IMR-90 (cell line): Measurements from ENCODE around the gene PLA2G2C. TPM values are rescaled to one million over a fixed set of nuclear protein-coding genes. Genes with fewer than 3 reads are reported as not detected.
A peak's percentile ranks its signal among the peaks of the same experiment; 100 is the strongest.

Source experiments
- ATAC-seq: fragments of 200-7000 bp; cut with Tn5 transposase; 2 replicates; pipeline ENCODE4 v1.9.1; 2020; ENCODE audit warnings: low read depth, mild to moderate bottlenecking, moderate library complexity
- BruUV-seq: library from RNA; stranded (reverse); fragments of 400-500 nt; replicated peaks from 2 replicates; lab custom pipeline; 2021; lab: Mats Ljungman, UMichigan
- CTCF ChIA-PET: fragments of 300-600 bp; formaldehyde crosslinking; extraction: SDS; loops from one replicate; lab custom pipeline; 2021; ENCODE audit warnings: antibody characterized with exemption; lab: Yijun Ruan, JAX
- POLR2A ChIA-PET: fragments of 300-600 bp; sonication (Branson Sonifier 250); formaldehyde crosslinking; loops from one replicate; lab custom pipeline; 2022; ENCODE audit warnings: antibody characterized with exemption; ENCODE audit not compliant: unreplicated experiment; lab: Charles Lee
- DNase-seq: peaks from one replicate; pipeline ENCODE4 v3.0.0; 2013
- H2AFZ ChIP-seq: replicated peaks from 2 replicates; pipeline ENCODE3; 2013; ENCODE audit warnings: low read length, mild to moderate bottlenecking; ENCODE audit not compliant: poor library complexity
- H2AK5ac ChIP-seq: 2 replicates; pipeline ENCODE4 v1.6.1; 2013; ENCODE audit warnings: low read depth, low read length, inconsistent platforms
- H2AK9ac ChIP-seq: replicated peaks from 2 replicates; pipeline ENCODE3; 2013; ENCODE audit warnings: mild to moderate bottlenecking, low read depth, low read length, moderate library complexity; ENCODE audit not compliant: poor library complexity
- H2BK120ac ChIP-seq: 2 replicates; pipeline ENCODE4 v1.6.1; 2013; ENCODE audit warnings: low read depth, low read length, inconsistent platforms
- H2BK15ac ChIP-seq: 3 replicates; pipeline ENCODE4 v1.6.1; 2013; ENCODE audit warnings: low read depth, low read length, inconsistent platforms
- H2BK20ac ChIP-seq: 2 replicates; pipeline ENCODE4 v1.6.1; 2013; ENCODE audit warnings: low read depth, mild to moderate bottlenecking, inconsistent platforms, low read length, moderate library complexity
- H2BK5ac ChIP-seq: 2 replicates; pipeline ENCODE4 v1.6.1; 2013; ENCODE audit warnings: mild to moderate bottlenecking, low read depth, low read length, inconsistent platforms; ENCODE audit not compliant: poor library complexity, severe bottlenecking
- H3K14ac ChIP-seq: replicated peaks from 2 replicates; pipeline ENCODE4 v1.6.1; 2013; ENCODE audit warnings: low read depth, low read length, inconsistent platforms
- H3K18ac ChIP-seq: 2 replicates; pipeline ENCODE4 v1.6.1; 2013; ENCODE audit warnings: low read depth, low read length, control low read depth
- H3K23ac ChIP-seq: 2 replicates; pipeline ENCODE4 v1.6.1; 2013; ENCODE audit warnings: low read depth, low read length, inconsistent platforms
- H3K27ac ChIP-seq: 2 replicates; pipeline ENCODE4 v1.5.1; 2013; ENCODE audit warnings: mild to moderate bottlenecking, control low read depth, low read length; ENCODE audit not compliant: insufficient read depth
- H3K27me3 ChIP-seq: 2 replicates; pipeline ENCODE4 v1.6.1; 2013; ENCODE audit warnings: low read length; ENCODE audit not compliant: control insufficient read depth, insufficient read depth
- H3K36me3 ChIP-seq: 2 replicates; pipeline ENCODE4 v1.6.1; 2013; ENCODE audit warnings: low read length, mixed read lengths; ENCODE audit not compliant: control insufficient read depth, insufficient read depth
- H3K4ac ChIP-seq: 2 replicates; pipeline ENCODE4 v1.6.1; 2013; ENCODE audit warnings: low read depth, low read length, inconsistent platforms
- H3K4me1 ChIP-seq: 2 replicates; pipeline ENCODE4 v1.6.1; 2013; ENCODE audit warnings: low read length, mixed read lengths; ENCODE audit not compliant: control insufficient read depth, insufficient read depth
- H3K4me2 ChIP-seq: 2 replicates; pipeline ENCODE4 v1.6.1; 2013; ENCODE audit warnings: low read depth, mild to moderate bottlenecking, control low read depth, low read length, moderate library complexity
- H3K4me3 ChIP-seq: 2 replicates; pipeline ENCODE4 v1.5.1; 2013; ENCODE audit warnings: low read depth, mild to moderate bottlenecking, control low read depth, low read length, moderate library complexity; ENCODE audit not compliant: insufficient read depth
- H3K56ac ChIP-seq: 2 replicates; pipeline ENCODE4 v1.6.1; 2013; ENCODE audit warnings: low read length, inconsistent platforms; ENCODE audit not compliant: insufficient read depth; ENCODE audit errors: extremely low read depth
- H3K79me1 ChIP-seq, 2 experiments: 2 replicates each; pipeline ENCODE4 v1.6.1; 2013; ENCODE audit warnings: low read length in 2 of 2, inconsistent platforms in 1 of 2, low read depth in 1 of 2
- H3K9ac ChIP-seq: 2 replicates; pipeline ENCODE4 v1.6.1; 2013; ENCODE audit warnings: low read depth, low read length, control low read depth
- H3K9me1 ChIP-seq: 2 replicates; pipeline ENCODE4 v1.6.1; 2013; ENCODE audit warnings: low read length, inconsistent platforms; ENCODE audit not compliant: insufficient read depth
- H3K9me3 ChIP-seq: 2 replicates; pipeline ENCODE4 v1.6.1; 2013; ENCODE audit warnings: low read length; ENCODE audit not compliant: control insufficient read depth, insufficient read depth
- H4K20me1 ChIP-seq: 2 replicates; pipeline ENCODE4 v1.6.1; 2013; ENCODE audit warnings: low read length, inconsistent platforms; ENCODE audit not compliant: insufficient read depth
- H4K5ac ChIP-seq: 2 replicates; pipeline ENCODE4 v1.6.1; 2013; ENCODE audit warnings: mild to moderate bottlenecking, low read depth, low read length, control low read depth
- H4K8ac ChIP-seq, 2 experiments: 2 replicates each; pipeline ENCODE4 v1.6.1; 2013; ENCODE audit warnings: low read depth in 2 of 2, low read length in 2 of 2, control low read depth in 1 of 2, inconsistent platforms in 1 of 2
- H4K91ac ChIP-seq: 2 replicates; pipeline ENCODE4 v1.6.1; 2013; ENCODE audit warnings: low read depth, low read length, inconsistent platforms; ENCODE audit not compliant: insufficient read depth
- MAFK ChIP-seq: IDR thresholded peaks from 2 replicates; pipeline ENCODE4 v1.6.1; 2012; ENCODE audit warnings: low read depth, low read length, improper control_type of control experiment
- WGBS, 2 experiments: methylation state at CpG; one replicate each; pipeline versions ENCODE4 v1.1.5 to v1.1.7; 2013; ENCODE audit warnings: missing lambda C conversion rate in 2 of 2; ENCODE audit not compliant: insufficient read length in 1 of 2; ENCODE audit errors: extremely low coverage in 2 of 2; 5-methylcytosine and 5-hydroxymethylcytosine counted together
- dilution Hi-C: fragments of 300-500 bp; cut with HindIII; formaldehyde crosslinking; loops from one replicate; pipeline ENCODE4 v1.14.3; 2018; ENCODE audit warnings: low sequenced_read_pairs; ENCODE audit not compliant: unreplicated experiment
- in situ Hi-C: fragments of 300-500 bp; cut with MboI; formaldehyde crosslinking; loops from 3 replicates; pipeline ENCODE4 v1.14.3; 2019; ENCODE audit warnings: low sequenced_read_pairs, inconsistent platforms, mixed read lengths
- intact Hi-C: fragments of 100-400 bp; cut with micrococcal nuclease; formaldehyde crosslinking; loops from 2 replicates; pipeline ENCODE4 v1.10.0; 2022
- polyA plus RNA-seq, 3 experiments: library from polyadenylated mRNA; depleted of rRNA; stranded (reverse); fragments of >200 nt; gene quantifications; 2 replicates each; pipeline ENCODE4 v1.2.3, GENCODE V29; 2012; ENCODE audit warnings: low replicate concordance in 1 of 3
- total RNA-seq: library from RNA; depleted of rRNA; stranded (reverse); fragments of >200 nt; gene quantifications from 2 replicates; pipeline ENCODE4 v1.2.3, GENCODE V29; 2012
- TF ChIP-seq, protein P1 (sequence below): conservative IDR thresholded peaks from 2 replicates; pipeline ENCODE4 v1.5.1; 2012; ENCODE audit warnings: mild to moderate bottlenecking, low read depth, low read length, improper control_type of control experiment

Gene PLA2G2C
- total and polyA plus RNA-seq, 2 of the 4 experiments (the other 2 are of a cell fraction), result not detected

DNA sequence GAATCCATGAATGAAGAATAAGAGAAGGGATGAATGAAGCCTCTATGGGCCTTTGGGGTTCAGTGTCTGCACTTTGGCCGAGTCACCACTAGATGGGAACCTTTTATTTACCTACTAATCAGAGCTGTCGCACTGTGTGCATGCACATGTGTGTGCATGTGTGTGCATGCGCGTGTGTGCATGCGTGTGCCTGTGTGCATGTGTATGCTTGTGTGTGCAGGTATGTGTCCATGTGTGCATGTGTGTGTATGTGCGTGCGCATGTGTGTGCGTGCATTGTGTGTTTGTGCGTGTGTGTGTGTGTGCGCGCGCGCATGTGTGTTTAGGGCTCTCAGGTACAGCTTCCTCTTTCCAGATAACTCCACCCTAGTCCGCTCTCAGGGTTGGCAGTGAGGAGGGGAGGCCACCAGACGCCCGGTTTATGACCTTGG, 20.8 kb downstream of the PLA2G2C start:
- ATAC-seq, result peak; percentile 40
- ChIA-PET POLR2A (interaction anchor here (0.6 kb wide), 1 partner anchor 413 kb away, joined by 3 read pairs; no protein-coding TSS in a partner anchor), CTCF (interaction anchor here (1.0 kb wide), 1 partner anchor 329 kb away, joined by 3 read pairs; no protein-coding TSS in a partner anchor)
- no peak overlapping the region for H2BK15ac ChIP-seq
- H3K14ac ChIP-seq, result no peak overlapping the region
- H3K4me2 ChIP-seq, result no peak overlapping the region
- no peak for TF ChIP-seq MAFK
- TF ChIP-seq, protein P1, sequence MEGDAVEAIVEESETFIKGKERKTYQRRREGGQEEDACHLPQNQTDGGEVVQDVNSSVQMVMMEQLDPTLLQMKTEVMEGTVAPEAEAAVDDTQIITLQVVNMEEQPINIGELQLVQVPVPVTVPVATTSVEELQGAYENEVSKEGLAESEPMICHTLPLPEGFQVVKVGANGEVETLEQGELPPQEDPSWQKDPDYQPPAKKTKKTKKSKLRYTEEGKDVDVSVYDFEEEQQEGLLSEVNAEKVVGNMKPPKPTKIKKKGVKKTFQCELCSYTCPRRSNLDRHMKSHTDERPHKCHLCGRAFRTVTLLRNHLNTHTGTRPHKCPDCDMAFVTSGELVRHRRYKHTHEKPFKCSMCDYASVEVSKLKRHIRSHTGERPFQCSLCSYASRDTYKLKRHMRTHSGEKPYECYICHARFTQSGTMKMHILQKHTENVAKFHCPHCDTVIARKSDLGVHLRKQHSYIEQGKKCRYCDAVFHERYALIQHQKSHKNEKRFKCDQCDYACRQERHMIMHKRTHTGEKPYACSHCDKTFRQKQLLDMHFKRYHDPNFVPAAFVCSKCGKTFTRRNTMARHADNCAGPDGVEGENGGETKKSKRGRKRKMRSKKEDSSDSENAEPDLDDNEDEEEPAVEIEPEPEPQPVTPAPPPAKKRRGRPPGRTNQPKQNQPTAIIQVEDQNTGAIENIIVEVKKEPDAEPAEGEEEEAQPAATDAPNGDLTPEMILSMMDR, result 0 out of 2 replicates have a peak, but pooled peaks have one; percentile 12
- H2AFZ ChIP-seq, result no peak overlapping the region
- H3K23ac ChIP-seq, result no peak overlapping the region
- H3K27me3 ChIP-seq, result peaks cover 16% of the 10 kb centered on the region
- intact Hi-C loops, result no loop called here
- no peak overlapping the region for H2AK5ac ChIP-seq
- H3K9me3 ChIP-seq, result peaks cover 11% of the 10 kb centered on the region
- H3K18ac ChIP-seq, result no peak overlapping the region
- no peak overlapping the region for H2BK5ac ChIP-seq
- WGBS, 2 experiments, result no CpG with 5 or more reads among the region's 16 CpGs
- H4K20me1 ChIP-seq, result no peaks in the 10 kb centered on the region
- H3K36me3 ChIP-seq, result no peaks in the 10 kb centered on the region
- in situ Hi-C loops, result no loop called here
- no TSS peak for BruUV-seq
- dilution Hi-C loops, result no loop called here
- no peaks in the 10 kb centered on the region for H3K79me1 ChIP-seq
- no peak overlapping the region for H4K5ac ChIP-seq
- H4K8ac ChIP-seq, result no peak overlapping the region
- no peak overlapping the region for H3K9ac ChIP-seq
- H3K27ac ChIP-seq, result no peak overlapping the region
- H3K4me3 ChIP-seq, result no peak overlapping the region
- no peak for DNase-seq
- no peak overlapping the region for H3K4ac ChIP-seq
- no peak overlapping the region for H2BK20ac ChIP-seq
- H4K91ac ChIP-seq, result no peak overlapping the region
- H3K56ac ChIP-seq, result no peak overlapping the region
- no peak overlapping the region for H2AK9ac ChIP-seq
- no peak overlapping the region for H2BK120ac ChIP-seq
- no peaks in the 10 kb centered on the region for H3K9me1 ChIP-seq
- no peaks in the 10 kb centered on the region; the same call in 1 of the 2 replicates for H3K4me1 ChIP-seq
